K562 (cell line): Measurements from ENCODE around the gene PATJ. TPM values are rescaled to one million over a fixed set of nuclear protein-coding genes. Genes with fewer than 3 reads are reported as not detected.

ENCODE experiments used
- ATAC-seq: fragments of 200-7000 bp; cut with Tn5 transposase; 3 replicates; pipeline ENCODE4 v1.9.1; 2020; ENCODE audit warnings: moderate library complexity
- BruUV-seq: library from RNA; stranded (reverse); fragments of 400-500 nt; replicated peaks from 2 replicates; lab custom pipeline; 2021; lab: Mats Ljungman, UMichigan
- CTCF ChIA-PET: fragments of 300-600 bp; formaldehyde crosslinking; extraction: SDS; loops from one replicate; lab custom pipeline; 2021; ENCODE audit warnings: low intra/inter-chr PET ratio; lab: Yijun Ruan, JAX
- POLR2A ChIA-PET: fragments of 300-600, 350-650 bp; sonication (Branson Sonifier 250); formaldehyde crosslinking; extraction: SDS; loops from one replicate; lab custom pipeline; 2021; ENCODE audit warnings: antibody characterized with exemption, inconsistent platforms; lab: Yijun Ruan, JAX
- DNase-seq, 4 experiments: peaks; one replicate each; pipeline versions ENCODE4 v3.0.0 to v3.0.0-alpha.2; 2011 to 2018; ENCODE audit warnings: low spot score in 3 of 4, mixed read lengths in 3 of 4; ENCODE audit errors: extremely low read depth in 1 of 4
- FAIRE-seq: peaks from 2 replicates; lab custom pipeline; 2011; peaks lifted over from hg19 to GRCh38; lab: Jason Lieb, UNC
- H2AFZ ChIP-seq: 2 replicates; pipeline ENCODE4 v1.6.0; 2011; ENCODE audit warnings: low read depth, low read length, control low read depth, inconsistent platforms
- H3K27ac ChIP-seq: fragments of 200-600 bp; 3 replicates; pipeline ENCODE4 v1.8.0; 2011; ENCODE audit warnings: low read depth, mild to moderate bottlenecking, control low read depth, inconsistent platforms, low read length, moderate library complexity, mixed read lengths; ENCODE audit errors: extremely low read depth
- H3K27me3 ChIP-seq, 2 experiments: fragments of 300-600 bp in 1 of 2; 2 replicates in 1 of 2; 3 replicates in 1 of 2; pipeline versions ENCODE4 v1.6.0 to v1.8.0; 2011; ENCODE audit warnings: inconsistent platforms in 2 of 2, low read length in 2 of 2, mild to moderate bottlenecking in 1 of 2, mixed read lengths in 1 of 2, moderate library complexity in 1 of 2; ENCODE audit not compliant: control insufficient read depth in 2 of 2, insufficient read depth in 2 of 2
- H3K36me3 ChIP-seq: fragments of 300-600 bp; 3 replicates; pipeline ENCODE4 v1.8.0; 2011; ENCODE audit warnings: mild to moderate bottlenecking, low read length, inconsistent platforms; ENCODE audit not compliant: control insufficient read depth, insufficient read depth
- H3K4me1 ChIP-seq, 2 experiments: fragments of 200-600 bp in 1 of 2; replicated peaks in 1 of 2; 2 replicates in 1 of 2; 3 replicates in 1 of 2; pipeline versions ENCODE4 v1.5.1 to v1.8.0; 2011; ENCODE audit warnings: inconsistent platforms in 2 of 2, low read length in 2 of 2, mild to moderate bottlenecking in 1 of 2, mixed read lengths in 1 of 2, moderate library complexity in 1 of 2; ENCODE audit not compliant: control insufficient read depth in 2 of 2, insufficient read depth in 2 of 2
- H3K4me2 ChIP-seq: 2 replicates; pipeline ENCODE4 v1.6.1; 2011; ENCODE audit warnings: low read length, control low read depth, inconsistent platforms, mixed read lengths; ENCODE audit not compliant: insufficient read depth
- H3K4me3 ChIP-seq: fragments of 200-600 bp; sonication (generic), shearing (Covaris generic); 2 replicates; pipeline ENCODE4 v1.5.1; 2016; ENCODE audit warnings: control low read depth, inconsistent platforms
- H3K79me2 ChIP-seq: fragments of 200-600 bp; 3 replicates; pipeline ENCODE4 v1.8.0; 2011; ENCODE audit warnings: low read length, inconsistent platforms; ENCODE audit not compliant: control insufficient read depth, insufficient read depth
- H3K9ac ChIP-seq, 2 experiments: 2 replicates each; pipeline versions ENCODE4 v1.6.0 to v1.6.1; 2011; ENCODE audit warnings: low read depth in 2 of 2, low read length in 2 of 2, control low read depth in 1 of 2, inconsistent platforms in 1 of 2, mild to moderate bottlenecking in 1 of 2, mixed read lengths in 1 of 2; ENCODE audit not compliant: insufficient read depth in 1 of 2
- H3K9me1 ChIP-seq: one replicate; pipeline ENCODE4 v1.6.0; 2011; ENCODE audit warnings: inconsistent platforms, mild to moderate bottlenecking, low read length, moderate library complexity; ENCODE audit not compliant: control insufficient read depth, insufficient read depth
- H3K9me3 ChIP-seq: replicated peaks from 2 replicates; pipeline ENCODE4 v1.5.1; 2011; ENCODE audit warnings: low read depth, low read length, inconsistent platforms; ENCODE audit not compliant: control insufficient read depth, insufficient read depth
- H4K20me1 ChIP-seq: replicated peaks from 2 replicates; pipeline ENCODE4 v1.6.1; 2011; ENCODE audit warnings: low read length, inconsistent platforms, mixed read lengths; ENCODE audit not compliant: control insufficient read depth, insufficient read depth
- ADNP ChIP-seq: fragments of 200-800 bp; sonication (Bioruptor generic); IDR thresholded peaks from 2 replicates; pipeline ENCODE4 v1.6.1; 2016; ENCODE audit warnings: missing genetic modification characterization, missing compliant biosample characterization
- ATF7 ChIP-seq: fragments of 450-650 bp; IDR thresholded peaks from 2 replicates; pipeline ENCODE4 v1.7.1; 2014; ENCODE audit warnings: mild to moderate bottlenecking, moderate library complexity
- BDP1 ChIP-seq: IDR thresholded peaks from 3 replicates; pipeline ENCODE4 v1.6.1; 2011; ENCODE audit not compliant: insufficient read length, insufficient read depth
- C11orf30 ChIP-seq: fragments of 450-650 bp; IDR thresholded peaks from 2 replicates; pipeline ENCODE4 v1.6.1; 2016; ENCODE audit warnings: low read depth, mild to moderate bottlenecking
- ESRRB ChIP-seq: fragments of 250-450 bp; sonication (Bioruptor Pico); IDR thresholded peaks from 2 replicates; pipeline ENCODE4 v1.5.0; 2020; ENCODE audit warnings: mild to moderate bottlenecking, moderate library complexity, borderline replicate concordance
- NRF1 ChIP-seq, 2 experiments: fragments of 450-650 bp; IDR thresholded peaks in 1 of 2; conservative IDR thresholded peaks in 1 of 2; 2 replicates each; pipeline ENCODE4 v1.6.1; 2014; ENCODE audit warnings: mild to moderate bottlenecking in 2 of 2
- POLR2H ChIP-seq: IDR thresholded peaks from 2 replicates; pipeline ENCODE4 v1.6.1; 2016; ENCODE audit warnings: missing genetic modification characterization, low read depth, mild to moderate bottlenecking, control low read depth, missing compliant biosample characterization, moderate library complexity
- RBM22 ChIP-seq: fragments of 200-400 bp; formaldehyde crosslinking; IDR thresholded peaks from 2 replicates; pipeline ENCODE4 v1.6.1; 2018; ENCODE audit warnings: low read length, low read depth; ENCODE audit not compliant: poor library complexity, severe bottlenecking
- SMARCB1 ChIP-seq: IDR thresholded peaks from 2 replicates; pipeline ENCODE4 v1.6.1; 2011; ENCODE audit warnings: improper control_type of control experiment, low read depth; ENCODE audit not compliant: insufficient read length
- SRSF1 ChIP-seq: fragments of 200-400 bp; formaldehyde crosslinking; IDR thresholded peaks from 2 replicates; pipeline ENCODE4 v1.6.1; 2017; ENCODE audit warnings: mild to moderate bottlenecking, low read depth, low read length, moderate library complexity
- TCF7 ChIP-seq: sonication (generic); IDR thresholded peaks from 2 replicates; pipeline ENCODE4 v1.6.1; 2016; ENCODE audit warnings: antibody characterized with exemption, borderline replicate concordance
- TGIF2 ChIP-seq: sonication (generic); formaldehyde crosslinking; IDR thresholded peaks from 2 replicates; pipeline ENCODE4 v1.8.1; 2022; ENCODE audit warnings: mild to moderate bottlenecking, missing genetic modification reagents, moderate library complexity
- TRIM28 ChIP-seq: fragments of 450-650 bp; IDR thresholded peaks from 2 replicates; pipeline ENCODE4 v1.6.1; 2017
- ZC3H11A ChIP-seq: IDR thresholded peaks from 2 replicates; pipeline ENCODE4 v1.6.1; 2012; ENCODE audit warnings: low read depth, low read length, improper control_type of control experiment
- ZNF445 ChIP-seq: fragments of 250-450 bp; sonication (Bioruptor Pico); IDR thresholded peaks from 2 replicates; pipeline ENCODE4 v1.4.0; 2020; ENCODE audit warnings: low read depth, mild to moderate bottlenecking, moderate library complexity
- WGBS: fragments of 100-300 bp; shearing (Covaris generic); methylation state at CpG from one replicate; pipeline ENCODE4 v1.1.6; 2016; ENCODE audit warnings: low coverage, mixed read lengths; ENCODE audit not compliant: insufficient coverage; ENCODE audit errors: missing lambda C conversion rate; 5-methylcytosine and 5-hydroxymethylcytosine counted together
- in situ Hi-C: fragments of 300-500 bp; cut with MboI; formaldehyde crosslinking; loops from 4 replicates; pipeline ENCODE4 v1.15.0; 2018; ENCODE audit warnings: inconsistent platforms, mixed read lengths
- intact Hi-C: fragments of 100-400 bp; cut with micrococcal nuclease; formaldehyde crosslinking; loops from 2 replicates; pipeline ENCODE4 v1.14.2; 2022
- polyA plus RNA-seq, 8 experiments: library from polyadenylated mRNA; depleted of rRNA in 4 of 8; stranded (reverse) in 5 of 8; unstranded in 3 of 8; fragments of >200 nt; fragmentation: Nextera tagmentation in 2 of 8; fragmentation: Illumina TruSeq in 1 of 8; extraction: Ambion mirVana in 2 of 8; extraction: Trizol in 1 of 8; gene quantifications; 2 replicates each; pipeline versions ENCODE4 v1.2.1 to v1.2.3, GENCODE V29; 2011 to 2014; ENCODE audit warnings: inconsistent platforms in 1 of 8, missing spikeins in 1 of 8
- total RNA-seq, 7 experiments: library from RNA; depleted of rRNA in 6 of 7; stranded (reverse); fragments of >200 nt in 6 of 7; fragmentation: Illumina TruSeq in 2 of 7; extraction: Trizol in 2 of 7; gene quantifications; 2 replicates each; pipeline versions ENCODE4 v1.2.1 to v1.2.3, GENCODE V29; 2011 to 2021; ENCODE audit warnings: low replicate concordance in 1 of 7
- TF ChIP-seq, protein P1 (sequence below): IDR thresholded peaks from 2 replicates; pipeline ENCODE4 v1.6.1; 2016; ENCODE audit warnings: missing genetic modification characterization, missing compliant biosample characterization
- TF ChIP-seq, protein P2 (sequence below): sonication (generic); formaldehyde crosslinking; IDR thresholded peaks from 2 replicates; pipeline ENCODE4 v1.8.0; 2023; ENCODE audit warnings: mild to moderate bottlenecking, missing genetic modification reagents
- TF ChIP-seq, protein P3 (sequence below): sonication (generic); formaldehyde crosslinking; IDR thresholded peaks from 2 replicates; pipeline ENCODE4 v1.8.0; 2022; ENCODE audit warnings: missing genetic modification reagents, mild to moderate bottlenecking, borderline replicate concordance

The PATJ gene
- total and polyA plus RNA-seq, 9 of the 15 experiments (the other 6 are each of a cell fraction or from before 2014, with no cell fraction given), result 0.22 TPM; not detected in 8

DNA sequence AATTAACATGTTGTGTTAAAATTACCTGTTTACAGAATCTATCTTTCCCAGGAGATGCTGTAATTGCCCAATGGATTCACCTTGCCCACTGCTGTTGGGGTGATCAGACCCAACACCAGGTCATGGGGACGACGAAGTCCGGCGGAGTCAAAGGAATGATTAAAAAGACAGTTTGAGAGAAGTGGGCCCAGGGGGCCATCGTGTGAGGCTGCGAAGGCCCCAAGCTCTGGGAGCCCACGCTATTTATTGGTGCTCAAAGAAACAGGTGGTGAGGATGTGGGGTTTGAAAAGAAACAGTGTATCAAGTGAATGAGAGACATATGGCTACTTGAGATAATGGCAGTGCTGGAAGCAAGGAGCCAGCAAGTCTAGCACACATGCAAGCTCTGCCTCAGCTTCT lies 436.1 kb downstream of the PATJ start:
- H3K4me3 ChIP-seq, result no peak overlapping the region
- no peaks in the 10 kb centered on the region for H3K79me2 ChIP-seq
- no peak overlapping the region for H3K4me2 ChIP-seq
- H3K4me1 ChIP-seq, result no peaks in the 10 kb centered on the region
- H4K20me1 ChIP-seq, result no peaks in the 10 kb centered on the region
- H3K9me3 ChIP-seq, result no peaks in the 10 kb centered on the region
- POLR2A ChIA-PET, result no interaction called here
- H3K27ac ChIP-seq, result no peak overlapping the region
- ATAC-seq (no peak), DNase-seq (no peak), FAIRE-seq (no peak)
- no peaks in the 10 kb centered on the region for H3K9me1 ChIP-seq
- in situ Hi-C loops (loop anchor here (5.0 to 10.0 kb wide), 2 partner anchors 229 to 556 kb away; no protein-coding TSS in a partner anchor), intact Hi-C loops (no loop called here)
- no TSS peak for BruUV-seq
- WGBS, result 0% methylated on average over 7 of the region's 7 CpGs
- H3K9ac ChIP-seq, result no peak overlapping the region
- no peaks in the 10 kb centered on the region for H3K36me3 ChIP-seq
- CTCF ChIA-PET, result no interaction called here
- H2AFZ ChIP-seq, result no peak overlapping the region
- no peaks in the 10 kb centered on the region; a peak in 1 of 5 replicates for H3K27me3 ChIP-seq
- TF ChIP-seq ATF7 (no peak), NRF1 (conservative IDR thresholded peaks at IDR 0.05 in 1 of 2, IDR thresholded peaks at IDR 0.05 in 1 of 2) (no peak), SRSF1 (no peak), BDP1 (no peak), TRIM28 (no peak), TGIF2 (CRISPR knock-in tag) (no peak), ZC3H11A (no peak), RBM22 (no peak), C11orf30 (no peak), ADNP (tag) (no peak), TCF7 (no peak), POLR2H (tag) (no peak), SMARCB1 (no peak), ESRRB (CRISPR knock-in tag) (no peak), ZNF445 (no peak)
- TF ChIP-seq, protein P1, sequence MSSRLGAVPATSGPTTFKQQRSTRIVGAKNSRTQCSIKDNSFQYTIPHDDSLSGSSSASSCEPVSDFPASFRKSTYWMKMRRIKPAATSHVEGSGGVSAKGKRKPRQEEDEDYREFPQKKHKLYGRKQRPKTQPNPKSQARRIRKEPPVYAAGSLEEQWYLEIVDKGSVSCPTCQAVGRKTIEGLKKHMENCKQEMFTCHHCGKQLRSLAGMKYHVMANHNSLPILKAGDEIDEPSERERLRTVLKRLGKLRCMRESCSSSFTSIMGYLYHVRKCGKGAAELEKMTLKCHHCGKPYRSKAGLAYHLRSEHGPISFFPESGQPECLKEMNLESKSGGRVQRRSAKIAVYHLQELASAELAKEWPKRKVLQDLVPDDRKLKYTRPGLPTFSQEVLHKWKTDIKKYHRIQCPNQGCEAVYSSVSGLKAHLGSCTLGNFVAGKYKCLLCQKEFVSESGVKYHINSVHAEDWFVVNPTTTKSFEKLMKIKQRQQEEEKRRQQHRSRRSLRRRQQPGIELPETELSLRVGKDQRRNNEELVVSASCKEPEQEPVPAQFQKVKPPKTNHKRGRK (tag), result no peak
- TF ChIP-seq, protein P2, sequence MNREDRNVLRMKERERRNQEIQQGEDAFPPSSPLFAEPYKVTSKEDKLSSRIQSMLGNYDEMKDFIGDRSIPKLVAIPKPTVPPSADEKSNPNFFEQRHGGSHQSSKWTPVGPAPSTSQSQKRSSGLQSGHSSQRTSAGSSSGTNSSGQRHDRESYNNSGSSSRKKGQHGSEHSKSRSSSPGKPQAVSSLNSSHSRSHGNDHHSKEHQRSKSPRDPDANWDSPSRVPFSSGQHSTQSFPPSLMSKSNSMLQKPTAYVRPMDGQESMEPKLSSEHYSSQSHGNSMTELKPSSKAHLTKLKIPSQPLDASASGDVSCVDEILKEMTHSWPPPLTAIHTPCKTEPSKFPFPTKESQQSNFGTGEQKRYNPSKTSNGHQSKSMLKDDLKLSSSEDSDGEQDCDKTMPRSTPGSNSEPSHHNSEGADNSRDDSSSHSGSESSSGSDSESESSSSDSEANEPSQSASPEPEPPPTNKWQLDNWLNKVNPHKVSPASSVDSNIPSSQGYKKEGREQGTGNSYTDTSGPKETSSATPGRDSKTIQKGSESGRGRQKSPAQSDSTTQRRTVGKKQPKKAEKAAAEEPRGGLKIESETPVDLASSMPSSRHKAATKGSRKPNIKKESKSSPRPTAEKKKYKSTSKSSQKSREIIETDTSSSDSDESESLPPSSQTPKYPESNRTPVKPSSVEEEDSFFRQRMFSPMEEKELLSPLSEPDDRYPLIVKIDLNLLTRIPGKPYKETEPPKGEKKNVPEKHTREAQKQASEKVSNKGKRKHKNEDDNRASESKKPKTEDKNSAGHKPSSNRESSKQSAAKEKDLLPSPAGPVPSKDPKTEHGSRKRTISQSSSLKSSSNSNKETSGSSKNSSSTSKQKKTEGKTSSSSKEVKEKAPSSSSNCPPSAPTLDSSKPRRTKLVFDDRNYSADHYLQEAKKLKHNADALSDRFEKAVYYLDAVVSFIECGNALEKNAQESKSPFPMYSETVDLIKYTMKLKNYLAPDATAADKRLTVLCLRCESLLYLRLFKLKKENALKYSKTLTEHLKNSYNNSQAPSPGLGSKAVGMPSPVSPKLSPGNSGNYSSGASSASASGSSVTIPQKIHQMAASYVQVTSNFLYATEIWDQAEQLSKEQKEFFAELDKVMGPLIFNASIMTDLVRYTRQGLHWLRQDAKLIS, result no peak
- TF ChIP-seq, protein P3, sequence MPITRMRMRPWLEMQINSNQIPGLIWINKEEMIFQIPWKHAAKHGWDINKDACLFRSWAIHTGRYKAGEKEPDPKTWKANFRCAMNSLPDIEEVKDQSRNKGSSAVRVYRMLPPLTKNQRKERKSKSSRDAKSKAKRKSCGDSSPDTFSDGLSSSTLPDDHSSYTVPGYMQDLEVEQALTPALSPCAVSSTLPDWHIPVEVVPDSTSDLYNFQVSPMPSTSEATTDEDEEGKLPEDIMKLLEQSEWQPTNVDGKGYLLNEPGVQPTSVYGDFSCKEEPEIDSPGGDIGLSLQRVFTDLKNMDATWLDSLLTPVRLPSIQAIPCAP, result no peak
